Measurements from ENCODE around the gene TNNC2.
A peak's percentile ranks its signal among the peaks of the same experiment; 100 is the strongest.
"Not testable (repeated sequence)": the region's sequence is repeated elsewhere in the genome, so short reads cannot be mapped to it uniquely, and the experiment has no call there.

The TNNC2 gene

DNA sequence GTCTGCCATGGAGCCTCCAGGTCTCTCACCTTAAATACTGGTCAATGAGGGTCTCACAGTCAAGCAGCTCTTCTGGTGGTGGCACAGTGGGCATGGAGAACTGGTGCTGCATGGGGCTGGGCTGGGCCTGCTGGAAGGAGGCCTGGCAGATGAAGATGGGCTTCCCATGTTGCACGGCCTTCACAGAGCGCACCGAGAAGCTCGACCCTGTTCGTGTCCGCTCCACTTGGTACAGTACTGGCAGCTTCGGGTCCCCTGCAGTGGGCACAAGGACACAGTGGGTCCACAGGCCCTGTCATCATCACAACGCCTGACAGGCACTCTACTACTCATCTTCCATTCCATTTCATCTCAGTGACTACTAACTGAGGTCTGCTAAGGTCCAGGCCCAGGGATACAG, 21.3 kb upstream of the TNNC2 start:
- no peak for DNase-seq

DNA sequence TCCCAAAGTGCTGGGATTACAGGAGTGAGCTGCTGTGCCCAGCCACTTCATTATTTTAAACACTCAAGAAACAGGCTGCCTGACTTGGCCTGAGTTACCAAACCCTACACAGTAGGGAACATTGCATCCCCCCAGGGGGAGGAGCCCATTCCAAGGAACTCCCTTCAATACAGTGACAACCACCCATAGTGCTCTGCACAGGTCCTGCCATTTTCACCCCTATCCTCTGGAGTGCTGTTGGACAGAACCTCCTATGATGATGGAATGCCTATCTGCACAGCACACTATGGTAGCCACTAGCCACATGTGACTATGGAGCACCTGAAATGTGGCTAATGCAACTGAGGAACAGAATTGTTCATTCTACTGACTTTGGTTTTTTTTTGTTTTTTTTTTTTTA, 18.3 kb upstream of the TNNC2 start:
- DNase-seq: no peak

DNA sequence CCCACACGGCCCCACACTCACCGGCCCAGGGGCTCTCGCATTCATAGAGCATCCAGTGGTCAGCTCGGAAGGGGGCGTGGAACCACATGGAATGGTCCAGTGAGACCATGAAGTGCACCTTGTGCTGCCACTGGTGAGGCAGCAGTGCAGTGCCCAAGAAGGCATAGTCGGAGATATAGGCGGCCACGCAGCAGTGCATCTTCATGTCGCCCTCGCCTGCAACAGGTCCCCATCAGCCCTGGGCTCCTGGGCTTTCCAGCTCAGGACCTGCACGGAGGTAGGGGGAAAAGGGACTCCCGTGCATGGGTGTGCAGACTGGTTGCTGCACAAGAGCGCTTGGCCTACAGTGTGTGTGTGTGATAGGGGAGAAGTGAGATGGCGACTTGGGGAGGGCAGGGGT, 16.4 kb upstream of the TNNC2 start:
- DNase-seq: no peak

DNA sequence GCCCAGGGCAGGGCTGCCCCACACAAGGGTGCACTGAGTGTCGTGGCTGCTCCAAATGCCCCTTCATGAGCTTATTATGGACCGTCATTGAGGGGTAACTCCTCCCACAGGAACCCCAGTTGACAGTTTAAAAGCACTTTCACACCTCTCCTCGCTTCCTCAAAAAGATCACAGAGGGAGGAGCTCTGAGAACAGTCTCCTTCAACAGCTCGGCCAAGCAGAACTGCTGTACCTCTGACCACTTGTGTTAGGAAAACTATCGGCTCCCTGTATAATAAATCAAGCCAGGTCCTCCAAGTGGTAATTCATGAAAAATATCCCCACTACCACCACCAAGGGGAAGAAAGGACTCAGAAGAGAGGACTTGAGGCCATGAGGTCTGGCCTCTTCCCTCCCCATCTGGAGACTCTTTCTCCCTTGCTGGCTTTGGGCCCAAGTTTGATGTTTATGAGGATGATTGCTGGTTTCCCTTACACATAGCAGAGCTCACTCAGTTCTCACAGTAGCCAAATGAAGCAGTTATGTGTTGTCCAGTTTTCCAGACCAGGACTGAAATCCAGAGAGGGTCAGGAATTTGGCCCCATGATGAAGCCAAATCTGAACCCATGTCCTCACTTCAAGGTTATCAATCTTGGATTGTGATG, 15.2 kb upstream of the TNNC2 start:
- no peak for DNase-seq

- DNase-seq: no peak
Measured at GRCh38 chr20:45841407-45842129, 14.5 kb upstream of the TNNC2 start.

DNA sequence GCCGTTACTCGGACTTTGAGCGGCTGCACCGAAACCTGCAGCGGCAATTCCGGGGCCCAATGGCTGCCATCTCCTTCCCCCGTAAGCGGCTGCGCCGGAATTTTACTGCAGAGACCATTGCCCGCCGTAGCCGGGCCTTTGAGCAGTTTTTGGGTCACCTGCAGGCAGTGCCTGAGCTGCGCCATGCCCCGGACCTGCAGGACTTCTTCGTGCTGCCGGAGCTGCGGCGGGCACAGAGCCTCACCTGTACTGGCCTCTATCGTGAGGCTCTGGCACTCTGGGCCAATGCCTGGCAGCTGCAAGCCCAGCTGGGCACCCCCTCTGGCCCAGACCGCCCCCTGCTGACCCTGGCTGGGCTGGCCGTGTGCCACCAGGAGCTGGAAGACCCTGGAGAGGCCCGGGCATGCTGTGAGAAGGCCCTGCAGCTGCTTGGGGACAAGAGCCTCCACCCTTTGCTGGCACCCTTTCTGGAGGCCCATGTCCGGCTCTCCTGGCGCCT, 13.6 kb upstream of the TNNC2 start:
- no peak for DNase-seq

DNA sequence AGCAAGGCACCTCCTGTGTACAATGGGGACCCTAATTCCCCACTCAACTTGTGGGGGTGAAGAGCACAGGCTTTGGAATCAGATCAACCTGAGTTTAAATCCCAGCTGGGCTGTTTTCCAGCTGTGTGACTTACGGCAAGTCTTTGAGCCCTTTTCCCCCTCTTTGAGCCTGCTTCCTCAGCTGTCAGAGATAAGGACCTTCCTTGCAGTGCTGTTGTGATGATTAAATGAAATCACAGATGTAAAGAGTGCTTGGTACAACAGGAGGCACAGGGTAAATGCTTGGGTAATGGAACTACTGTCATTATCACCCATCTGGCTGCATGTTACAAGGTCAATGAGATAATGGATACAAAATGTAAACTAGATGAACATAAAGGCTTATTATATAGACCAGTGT, 9.7 kb upstream of the TNNC2 start:
- DNase-seq: no peak

DNA sequence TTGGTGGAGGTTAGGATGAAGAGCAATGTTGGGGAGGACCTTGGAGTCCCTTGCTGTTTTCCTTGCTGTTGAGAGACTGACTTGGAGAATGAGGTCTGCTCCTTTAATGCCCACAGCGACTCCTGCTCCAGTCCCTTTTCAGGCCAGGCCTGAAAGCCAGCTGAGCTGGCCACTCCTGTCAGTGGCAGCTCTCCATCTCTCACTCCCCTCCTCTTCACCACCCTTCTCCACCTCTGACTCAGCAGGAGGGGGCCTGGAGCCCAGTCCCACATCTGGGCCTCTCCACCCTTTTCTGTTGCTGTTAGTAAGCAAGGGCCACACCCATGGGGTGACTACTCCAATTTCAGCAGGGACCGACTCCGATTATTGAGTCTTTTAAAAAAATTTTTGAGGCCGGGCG, 8.7 kb upstream of the TNNC2 start:
- DNase-seq: no peak

GRCh38 chr20:45835329-45835765, 8.2 kb upstream of the TNNC2 start:
- DNase-seq: no peak

- DNase-seq: no peak
Measured at GRCh38 chr20:45834797-45835161, 7.7 kb upstream of the TNNC2 start.

GRCh38 chr20:45833883-45834796, 7.0 kb upstream of the TNNC2 start:
- DNase-seq: peak; percentile 24

DNA sequence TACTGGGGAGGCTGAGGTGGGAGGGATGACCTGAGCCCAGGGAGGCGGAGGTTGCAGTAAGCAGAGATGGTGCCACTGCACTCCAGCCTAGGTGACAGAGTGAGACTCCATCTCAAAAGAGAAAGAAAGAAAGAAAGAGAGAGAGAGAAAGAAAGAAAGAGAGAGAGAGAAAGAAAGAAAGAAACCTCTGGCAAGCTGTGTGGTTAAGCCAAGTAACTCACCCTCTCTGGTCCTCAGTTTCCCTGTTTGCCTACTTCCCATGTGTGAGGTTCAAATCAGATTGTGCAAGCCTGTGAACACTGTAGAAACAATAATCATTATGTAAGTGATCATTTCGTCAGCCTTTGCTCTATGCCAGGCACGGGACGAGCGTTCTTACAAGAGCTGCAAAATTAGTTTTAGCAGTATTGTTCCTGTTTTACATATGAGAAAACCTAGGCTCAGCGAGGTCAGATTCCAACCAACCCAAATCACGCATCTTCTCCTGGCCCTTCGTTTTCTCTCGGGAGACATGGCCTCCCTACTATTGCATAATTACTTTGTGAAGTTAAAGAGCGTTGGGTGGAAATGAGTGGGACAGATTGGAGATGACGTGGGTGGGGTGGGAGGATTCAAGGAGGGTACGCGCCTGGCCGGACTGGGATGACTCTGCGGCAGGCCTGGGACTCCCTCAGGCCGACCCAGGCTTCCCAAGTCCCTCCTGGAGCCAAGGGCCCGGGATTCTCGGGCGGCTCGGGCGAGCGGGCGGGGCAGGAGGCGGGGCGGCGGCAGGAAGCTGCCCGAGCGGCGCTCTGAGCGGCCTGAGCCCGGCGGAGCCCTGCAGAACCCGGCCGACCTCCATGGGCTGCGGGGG, 6.1 kb upstream of the TNNC2 start, which contains the start of gene SNX21:
Gene SNX21 (plus strand): TSS at position 770 of the 853 bp plus-strand sequence. CDS start 121 bp downstream, outside the sequence.
- DNase-seq: peak in 1 of 2 experiments; percentile 27

- no peak for DNase-seq
Measured at GRCh38 chr20:45832619-45833018, 5.5 kb upstream of the TNNC2 start.

DNA sequence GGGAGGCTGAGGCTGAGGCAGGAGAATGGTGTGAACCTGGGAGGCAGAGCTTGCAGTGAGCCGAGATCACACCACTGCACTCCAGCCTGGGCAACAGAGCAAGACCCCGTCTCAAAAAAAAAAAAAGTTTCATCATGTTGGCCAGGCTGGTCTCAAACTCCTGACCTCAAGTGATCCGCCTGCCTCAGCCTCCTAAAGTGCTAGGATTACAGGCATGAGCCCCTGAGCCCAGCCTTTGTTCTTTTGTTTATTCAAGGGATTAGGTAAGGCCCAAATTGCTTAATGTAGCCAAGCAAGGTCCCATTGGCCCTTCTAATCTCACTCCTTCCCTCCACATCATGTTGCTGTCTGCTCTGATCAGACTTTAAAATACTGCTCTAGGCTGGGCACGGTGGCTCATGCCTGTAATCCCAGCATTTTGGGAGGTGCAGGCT, 2.6 kb upstream of the TNNC2 start:
- not testable (repeated sequence) for DNase-seq

- no peak for DNase-seq
Measured at GRCh38 chr20:45828589-45828988, 1.5 kb upstream of the TNNC2 start.

GRCh38 chr20:45827712-45828111, 600 bp upstream of the TNNC2 start:
- no peak for DNase-seq

DNA sequence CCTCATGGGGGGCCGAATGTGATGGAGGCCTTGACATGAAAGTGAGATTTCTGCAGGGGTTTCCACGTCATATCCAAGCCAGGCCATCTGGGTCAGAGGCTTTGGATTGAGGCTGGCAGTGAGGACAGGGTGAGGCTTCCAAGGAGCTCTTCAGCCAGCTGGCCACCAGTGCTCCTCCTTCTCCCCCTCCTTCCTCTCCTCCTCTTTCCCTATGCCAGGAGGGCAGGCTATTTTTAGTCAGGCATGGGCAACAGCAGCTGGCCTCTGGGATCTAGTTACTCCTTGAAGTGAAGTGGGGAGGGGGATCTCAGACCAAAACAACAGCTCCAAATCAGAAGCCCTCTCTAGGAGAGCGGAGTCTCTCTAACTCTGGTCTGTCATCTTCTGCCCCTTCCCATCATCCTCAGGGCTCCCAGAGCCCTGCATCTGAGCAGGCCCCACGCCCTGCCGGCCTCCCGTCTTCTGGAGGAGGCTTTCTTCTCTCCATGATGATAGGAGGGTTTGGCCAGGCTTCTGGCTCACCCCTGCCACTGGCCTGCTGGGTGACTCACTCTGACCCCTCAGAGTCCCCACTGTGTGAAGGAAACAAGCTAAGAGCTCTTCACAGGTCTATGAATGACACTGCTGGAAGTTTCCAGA, 612 bp downstream of the TNNC2 start:
- DNase-seq: no peak

- DNase-seq: no peak
Measured at GRCh38 chr20:45823949-45824835, 2.9 kb downstream of the TNNC2 start.

- DNase-seq: no peak
Measured at GRCh38 chr20:45822857-45823256, 4.3 kb downstream of the TNNC2 start.

GRCh38 chr20:45821947-45822346, 5.2 kb downstream of the TNNC2 start:
- no peak for DNase-seq

- no peak for DNase-seq
Measured at GRCh38 chr20:45819466-45819865, 7.6 kb downstream of the TNNC2 start.

Data from NCI-H187 (cell line).